AG09319 (cell line): Measurements from ENCODE around the gene IGSF22.
A peak's percentile ranks its signal among the peaks of the same experiment; 100 is the strongest.

ENCODE experiments used
- DNase-seq: peaks from one replicate; pipeline ENCODE4 v3.0.0-alpha.2; 2010; ENCODE audit warnings: low read depth; ENCODE audit errors: extremely low read depth
- TF ChIP-seq, protein P1 (sequence below): IDR thresholded peaks from 2 replicates; pipeline ENCODE4 v1.5.1; 2011; ENCODE audit warnings: low read depth, mild to moderate bottlenecking, inconsistent platforms, low read length, moderate library complexity

IGSF22 gene

DNA sequence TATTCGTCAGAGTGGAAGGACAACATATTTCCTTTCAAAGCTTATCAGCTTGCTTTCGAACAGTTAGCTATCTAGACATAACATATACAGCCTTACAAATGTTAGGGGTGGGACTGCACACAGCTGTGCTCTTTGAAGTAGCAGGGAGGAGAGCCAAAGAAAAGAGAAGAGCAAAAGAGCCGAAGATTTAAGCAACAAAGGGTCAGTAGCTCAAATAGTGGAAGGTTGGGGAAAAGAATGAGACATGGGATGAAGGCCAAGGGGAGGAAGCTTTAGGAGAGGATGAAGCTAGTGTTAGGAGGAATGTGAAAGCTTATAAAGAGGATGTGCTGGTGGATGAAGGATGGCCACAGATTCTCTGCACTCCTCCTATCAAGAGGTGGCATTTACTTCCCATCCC is 31.8 kb upstream of the IGSF22 start:
- DNase-seq, result no peak
- TF ChIP-seq, protein P1, sequence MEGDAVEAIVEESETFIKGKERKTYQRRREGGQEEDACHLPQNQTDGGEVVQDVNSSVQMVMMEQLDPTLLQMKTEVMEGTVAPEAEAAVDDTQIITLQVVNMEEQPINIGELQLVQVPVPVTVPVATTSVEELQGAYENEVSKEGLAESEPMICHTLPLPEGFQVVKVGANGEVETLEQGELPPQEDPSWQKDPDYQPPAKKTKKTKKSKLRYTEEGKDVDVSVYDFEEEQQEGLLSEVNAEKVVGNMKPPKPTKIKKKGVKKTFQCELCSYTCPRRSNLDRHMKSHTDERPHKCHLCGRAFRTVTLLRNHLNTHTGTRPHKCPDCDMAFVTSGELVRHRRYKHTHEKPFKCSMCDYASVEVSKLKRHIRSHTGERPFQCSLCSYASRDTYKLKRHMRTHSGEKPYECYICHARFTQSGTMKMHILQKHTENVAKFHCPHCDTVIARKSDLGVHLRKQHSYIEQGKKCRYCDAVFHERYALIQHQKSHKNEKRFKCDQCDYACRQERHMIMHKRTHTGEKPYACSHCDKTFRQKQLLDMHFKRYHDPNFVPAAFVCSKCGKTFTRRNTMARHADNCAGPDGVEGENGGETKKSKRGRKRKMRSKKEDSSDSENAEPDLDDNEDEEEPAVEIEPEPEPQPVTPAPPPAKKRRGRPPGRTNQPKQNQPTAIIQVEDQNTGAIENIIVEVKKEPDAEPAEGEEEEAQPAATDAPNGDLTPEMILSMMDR, result no peak

DNA sequence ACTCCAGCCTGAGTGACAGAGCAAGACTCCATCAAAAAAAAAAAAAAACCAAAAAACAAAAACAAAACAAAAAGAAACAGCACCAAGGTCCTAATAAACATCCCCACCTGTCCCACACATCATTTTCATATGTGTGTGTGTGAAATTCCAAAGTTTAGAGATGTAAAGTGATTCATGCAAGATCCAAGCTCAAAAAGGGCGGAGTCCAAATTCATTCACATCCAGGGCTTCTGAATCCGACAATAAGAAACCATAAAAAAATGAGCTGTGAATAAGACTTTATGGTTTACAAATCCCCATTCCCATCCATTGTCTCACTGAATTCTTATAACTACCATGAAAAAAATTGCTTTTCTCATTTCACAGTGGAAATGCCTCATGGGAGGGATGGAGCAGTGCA is 30.9 kb upstream of the IGSF22 start:
- DNase-seq, result no peak
- TF ChIP-seq, protein P1, result no peak

DNA sequence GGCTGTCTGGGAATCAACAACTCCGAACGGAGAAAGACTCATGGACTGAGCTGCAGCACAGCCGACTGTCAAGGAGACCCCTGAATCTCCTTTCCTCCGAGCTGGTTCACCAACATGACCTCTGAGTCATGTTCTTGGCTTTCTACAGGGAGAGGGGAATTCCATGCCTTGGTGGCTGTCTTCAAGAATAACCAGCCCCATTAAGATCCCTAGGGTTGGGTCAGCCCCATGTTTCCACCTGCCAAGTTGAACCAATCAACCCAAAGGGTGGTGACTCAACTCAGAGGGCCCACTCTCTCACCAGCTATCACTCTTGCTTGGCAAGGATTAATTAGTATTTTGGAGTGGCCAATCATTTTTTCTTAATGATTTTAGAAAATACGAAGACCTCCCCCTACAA is 28.3 kb upstream of the IGSF22 start:
- DNase-seq, result no peak
- TF ChIP-seq, protein P1, result no peak

DNA sequence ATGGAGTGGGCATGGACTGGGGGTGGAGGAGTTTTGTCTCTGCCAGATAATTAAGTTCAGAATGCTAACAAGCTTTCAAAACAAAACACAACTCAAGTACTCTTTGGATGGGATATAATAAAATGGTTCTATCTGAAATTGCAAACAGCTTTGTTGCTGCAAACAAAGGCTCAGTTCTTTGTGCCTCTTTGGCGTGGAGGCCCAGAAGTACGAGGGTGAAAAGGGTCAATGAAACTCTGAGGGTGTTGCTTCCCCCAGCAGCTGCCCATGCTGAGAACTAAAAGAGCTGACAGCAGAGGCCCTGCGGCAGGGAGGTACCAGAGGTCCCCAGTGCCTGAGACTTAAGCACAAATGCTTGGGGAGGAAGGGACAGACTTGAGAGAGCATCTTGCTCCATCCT is 26.5 kb upstream of the IGSF22 start:
- TF ChIP-seq, protein P1, result no peak
- no peak for DNase-seq

DNA sequence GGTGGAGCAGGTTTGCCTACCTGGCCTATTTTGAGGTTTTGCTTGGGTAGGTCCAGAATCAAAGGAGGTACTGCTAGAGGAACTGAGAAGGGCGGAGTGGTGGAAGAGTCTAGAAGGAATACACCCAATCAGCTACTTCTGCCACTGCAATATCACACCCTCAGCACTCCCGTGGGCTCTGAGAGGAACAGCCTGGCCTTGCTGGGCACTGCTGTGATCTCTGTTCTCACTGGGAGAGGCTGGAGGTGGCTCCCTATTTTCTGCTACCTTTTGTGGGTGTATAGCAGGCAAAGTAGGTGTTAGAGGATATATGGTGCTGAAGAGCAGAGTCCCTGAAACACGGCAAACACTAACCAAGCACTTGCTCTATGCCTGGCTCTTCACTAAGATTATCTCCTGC is 25.0 kb upstream of the IGSF22 start:
- no peak for DNase-seq
- TF ChIP-seq, protein P1, result no peak

DNA sequence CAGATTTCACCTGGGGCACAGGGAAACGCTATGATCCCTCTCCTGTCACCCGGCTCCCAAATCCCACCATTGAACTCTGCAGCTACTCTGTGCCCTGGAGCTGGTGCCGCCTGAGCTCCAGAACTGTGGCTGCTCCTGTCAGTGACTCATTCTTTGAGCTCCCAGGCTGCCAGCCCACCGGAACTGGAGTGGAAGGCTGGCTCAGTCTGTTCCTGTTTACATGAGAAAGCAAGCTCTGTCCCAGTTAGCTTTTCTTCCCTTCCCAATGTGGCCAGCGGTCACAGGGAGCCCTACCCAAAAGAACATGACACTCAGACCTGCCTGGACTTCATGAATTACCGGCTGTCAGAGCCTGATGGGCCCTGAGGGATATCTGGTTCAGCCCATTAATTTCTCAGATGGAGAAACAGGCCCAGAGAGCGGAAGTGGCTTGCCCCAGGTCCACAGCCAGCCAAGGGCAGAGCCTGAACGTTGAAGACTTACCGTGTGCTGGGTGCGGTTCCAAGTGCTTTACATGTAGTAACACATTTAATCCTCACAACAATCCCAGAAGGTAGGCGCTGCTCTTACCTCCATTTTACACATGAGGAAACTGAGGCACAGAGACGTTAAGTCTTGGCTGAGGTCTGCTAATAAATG is 23.8 kb upstream of the IGSF22 start:
- peak; percentile 31 for DNase-seq

DNA sequence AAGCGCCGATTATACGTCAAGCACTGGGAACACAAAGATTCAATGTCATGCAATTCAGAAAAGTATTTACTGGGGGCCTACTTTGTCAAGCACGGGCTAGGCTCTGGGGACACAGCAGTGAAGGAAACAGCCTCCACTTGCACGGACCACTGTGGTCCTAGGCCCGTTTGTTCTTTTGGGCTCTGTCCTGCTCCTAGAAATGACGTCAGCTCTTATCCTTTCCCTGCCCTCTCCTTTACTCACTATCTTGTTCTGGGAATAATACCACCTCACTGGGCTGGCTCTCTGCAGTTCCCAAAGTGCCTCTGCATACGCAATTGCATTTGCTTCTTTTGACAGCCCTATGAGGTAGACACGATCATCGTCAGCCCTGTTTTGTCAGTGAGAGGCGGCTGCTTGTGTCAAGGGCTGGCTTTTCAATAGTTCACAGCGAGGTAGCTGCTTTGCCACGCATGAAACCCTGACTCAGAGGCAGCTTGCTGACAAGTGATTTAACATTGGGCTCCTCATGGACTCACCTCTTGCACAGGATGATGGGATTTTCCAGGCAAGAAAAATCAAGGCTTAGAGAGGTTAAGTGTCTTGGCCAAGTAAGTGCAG is 22.9 kb upstream of the IGSF22 start:
- TF ChIP-seq, protein P1, result no peak
- no peak for DNase-seq

More for the DNA sequence above, 23.8 kb upstream of the IGSF22 start:
- TF ChIP-seq, protein P1, result no peak
